SK-N-SH (cell line): ENCODE data around the gene PRF1. TPM values are rescaled to one million over a fixed set of nuclear protein-coding genes. Genes with fewer than 3 reads are reported as not detected.

Experiments used
- CTCF ChIA-PET: fragments of 300-600, 350-600 bp; formaldehyde crosslinking; extraction: SDS; loops from one replicate; lab custom pipeline; 2021; lab: Yijun Ruan, JAX
- POLR2A ChIA-PET: fragments of 350-600 bp; sonication (Branson Sonifier 250); formaldehyde crosslinking; extraction: SDS; loops from one replicate; lab custom pipeline; 2020; ENCODE audit warnings: antibody characterized with exemption, inconsistent platforms; lab: Yijun Ruan, JAX
- DNase-seq: peaks from one replicate; pipeline ENCODE4 v3.0.0; 2012
- H2AFZ ChIP-seq: fragments of 200-600 bp; sonication (generic); 2 replicates; pipeline ENCODE4 v1.8.1; 2016; ENCODE audit warnings: antibody characterized with exemption, mild to moderate bottlenecking, low read depth
- H3F3A ChIP-seq: fragments of 200-600 bp; sonication (generic); replicated peaks from 2 replicates; pipeline ENCODE3; 2016; ENCODE audit warnings: antibody characterized with exemption, mild to moderate bottlenecking; ENCODE audit not compliant: insufficient read depth
- H3K27ac ChIP-seq, 2 experiments: fragments of 200-500 bp in 1 of 2; fragments of 200-600 bp in 1 of 2; sonication (Bioruptor generic) in 1 of 2; sonication (generic), shearing (Covaris generic) in 1 of 2; 2 replicates each; pipeline versions ENCODE4 v1.5.1 to v1.6.1; 2014 to 2016; ENCODE audit warnings: low read depth in 2 of 2, inconsistent platforms in 1 of 2, low read length in 1 of 2, mild to moderate bottlenecking in 1 of 2, mixed read lengths in 1 of 2
- H3K27me3 ChIP-seq: fragments of 200-600 bp; sonication (generic), shearing (Covaris generic); 2 replicates; pipeline ENCODE4 v1.6.1; 2016; ENCODE audit warnings: mixed run types; ENCODE audit not compliant: insufficient read depth
- H3K36me3 ChIP-seq, 2 experiments: fragments of 200-500 bp in 1 of 2; fragments of 200-600 bp in 1 of 2; sonication (Bioruptor generic) in 1 of 2; sonication (generic) in 1 of 2; replicated peaks in 1 of 2; 2 replicates each; pipeline versions ENCODE3 to v1.5.1; 2014 to 2016; ENCODE audit warnings: low read length in 1 of 2, mild to moderate bottlenecking in 1 of 2; ENCODE audit not compliant: insufficient read depth in 2 of 2, control insufficient read depth in 1 of 2
- H3K4me1 ChIP-seq, 2 experiments: fragments of 200-500 bp in 1 of 2; fragments of 200-600 bp in 1 of 2; sonication (Bioruptor generic) in 1 of 2; sonication (generic), shearing (Covaris generic) in 1 of 2; 2 replicates each; pipeline versions ENCODE4 v1.5.1 to v1.6.1; 2014 to 2016; ENCODE audit warnings: low read depth in 1 of 2, low read length in 1 of 2, mixed run types in 1 of 2; ENCODE audit not compliant: insufficient read depth in 2 of 2, control insufficient read depth in 1 of 2
- H3K4me2 ChIP-seq: fragments of 200-600 bp; sonication (generic), shearing (Covaris generic); 2 replicates; pipeline ENCODE4 v1.6.1; 2017; ENCODE audit warnings: mixed run types
- H3K4me3 ChIP-seq, 2 experiments: fragments of 200-500 bp in 1 of 2; fragments of 200-600 bp in 1 of 2; sonication (Bioruptor generic) in 1 of 2; sonication (generic), shearing (Covaris generic) in 1 of 2; 2 replicates each; pipeline versions ENCODE4 v1.5.1 to v1.8.1; 2014 to 2016; ENCODE audit warnings: low read depth in 2 of 2, inconsistent platforms in 1 of 2, low read length in 1 of 2, mild to moderate bottlenecking in 1 of 2, mixed read lengths in 1 of 2, moderate library complexity in 1 of 2
- H3K79me2 ChIP-seq: fragments of 200-600 bp; sonication (generic); 2 replicates; pipeline ENCODE4 v1.8.1; 2017; ENCODE audit warnings: mild to moderate bottlenecking; ENCODE audit not compliant: insufficient read depth
- H3K9ac ChIP-seq: fragments of 200-600 bp; sonication (generic); 2 replicates; pipeline ENCODE4 v1.6.1; 2017; ENCODE audit warnings: mixed run types
- H3K9me2 ChIP-seq: fragments of 200-600 bp; sonication (generic); 2 replicates; pipeline ENCODE4 v1.6.1; 2017; ENCODE audit warnings: mixed run types
- H3K9me3 ChIP-seq: fragments of 200-600 bp; sonication (generic); 2 replicates; pipeline ENCODE4 v1.6.1; 2017; ENCODE audit warnings: mixed run types, mild to moderate bottlenecking, moderate library complexity
- H4K20me1 ChIP-seq: fragments of 200-600 bp; sonication (generic); 2 replicates; pipeline ENCODE4 v1.6.1; 2017; ENCODE audit warnings: mild to moderate bottlenecking, mixed run types; ENCODE audit not compliant: insufficient read depth
- POLR2AphosphoS5 ChIP-seq: IDR thresholded peaks from 2 replicates; pipeline ENCODE4 v1.6.1; 2012; ENCODE audit warnings: low read depth, low read length
- RCOR1 ChIP-seq: fragments of 150-350 bp; IDR thresholded peaks from 2 replicates; pipeline ENCODE4 v1.6.1; 2017; ENCODE audit warnings: antibody characterized with exemption, low read length
- REST ChIP-seq: IDR thresholded peaks from 2 replicates; pipeline ENCODE4 v1.6.1; 2012; ENCODE audit warnings: mild to moderate bottlenecking, low read depth, low read length, moderate library complexity
- TEAD4 ChIP-seq: IDR thresholded peaks from 2 replicates; pipeline ENCODE4 v1.4.0; 2012; ENCODE audit warnings: mild to moderate bottlenecking, borderline replicate concordance; ENCODE audit not compliant: insufficient read depth
- USF2 ChIP-seq: fragments of 150-350 bp; IDR thresholded peaks from 2 replicates; pipeline ENCODE4 v1.6.1; 2017; ENCODE audit warnings: antibody characterized with exemption, low read length, low read depth, borderline replicate concordance
- ZBTB33 ChIP-seq: IDR thresholded peaks from 2 replicates; pipeline ENCODE4 v1.4.0; 2012; ENCODE audit warnings: low read depth, borderline replicate concordance
- WGBS: methylation state at CpG from one replicate; pipeline ENCODE4 v1.1.6; 2017; ENCODE audit warnings: low lambda C conversion rate; 5-methylcytosine and 5-hydroxymethylcytosine counted together
- polyA plus RNA-seq, 3 experiments: library from polyadenylated mRNA; depleted of rRNA; stranded (reverse); fragments of >200 nt; gene quantifications; 2 replicates each; pipeline ENCODE4 v1.2.3, GENCODE V29; 2012

The PRF1 gene
- polyA plus RNA-seq, 1 of the 3 experiments (the other 2 are of a cell fraction), result not detected

GRCh38 chr10:70616761-70617160, 14.2 kb upstream of the PRF1 start:
- TF ChIP-seq USF2 (no peak), ZBTB33 (no peak), POLR2AphosphoS5 (no peak), RCOR1 (no peak)
- H3K4me3 ChIP-seq, result no peak overlapping the region
- H4K20me1 ChIP-seq, result no peaks in the 10 kb centered on the region
- H3K27ac ChIP-seq, result no peak overlapping the region
- no peaks in the 10 kb centered on the region for H3K9me2 ChIP-seq
- peaks cover 7% of the 10 kb centered on the region; the same call in 1 of the 2 replicates for H3K9me3 ChIP-seq
- ChIA-PET CTCF (interaction anchor here (1.2 to 2.2 kb wide), 4 partner anchors 37 to 156 kb away, joined by 3 to 9 read pairs (median 4); no protein-coding TSS in a partner anchor), POLR2A (no interaction called here)
- 73% methylated on average over 4 of the region's 4 CpGs for WGBS
- H3K9ac ChIP-seq, result no peak overlapping the region
- no peaks in the 10 kb centered on the region for H3F3A ChIP-seq
- no peak overlapping the region for H2AFZ ChIP-seq
- no peaks in the 10 kb centered on the region for H3K36me3 ChIP-seq
- H3K27me3 ChIP-seq, result no peaks in the 10 kb centered on the region; the same call in 1 of the 2 replicates
- H3K4me2 ChIP-seq, result no peak overlapping the region
- H3K4me1 ChIP-seq, result no peaks in the 10 kb centered on the region
- no peak for DNase-seq
- H3K79me2 ChIP-seq, result no peaks in the 10 kb centered on the region

GRCh38 chr10:70615784-70616522, 13.4 kb upstream of the PRF1 start:
- Histone ChIP-seq H3K27me3 (no peaks in the 10 kb centered on the region; the same call in 1 of the 2 replicates), H3K36me3 (no peaks in the 10 kb centered on the region), H4K20me1 (no peaks in the 10 kb centered on the region), H2AFZ (no peak overlapping the region), H3K9me2 (no peaks in the 10 kb centered on the region), H3K79me2 (no peaks in the 10 kb centered on the region), H3K9me3 (peaks cover 7% of the 10 kb centered on the region; the same call in 1 of the 2 replicates), H3K4me3 (no peak overlapping the region), H3F3A (no peaks in the 10 kb centered on the region), H3K4me1 (no peaks in the 10 kb centered on the region), H3K9ac (no peak overlapping the region), H3K27ac (no peak overlapping the region), H3K4me2 (no peak overlapping the region)
- no peak for DNase-seq
- POLR2A ChIA-PET, result no interaction called here
- CTCF ChIA-PET, result interaction anchor here (1.2 to 2.2 kb wide), 4 partner anchors 38 to 155 kb away, joined by 3 to 9 read pairs (median 4); no protein-coding TSS in a partner anchor
- no peak for TF ChIP-seq TEAD4
- no peak for TF ChIP-seq REST
- 67% methylated on average over 7 of the region's 7 CpGs for WGBS
